CD4-positive, alpha-beta T cell treated with Interferon gamma for 1 hour (primary cell): ENCODE data around the gene SLC10A6.

Source experiments
- DNase-seq: peaks from one replicate; pipeline ENCODE4 v3.0.0-alpha.2; 2020

The SLC10A6 gene

GRCh38 chr4:86775061-86775460 is 74.1 kb downstream of the SLC10A6 start:
- no peak for DNase-seq
